GM21390 (cell line): ENCODE results near the gene FOXO1.

ENCODE experiments used
- ATAC-seq: cut with Tn5 transposase; IDR thresholded peaks from one replicate; pipeline ENCODE4 v1.9.1; 2021; ENCODE audit not compliant: unreplicated experiment

FOXO1 gene

DNA sequence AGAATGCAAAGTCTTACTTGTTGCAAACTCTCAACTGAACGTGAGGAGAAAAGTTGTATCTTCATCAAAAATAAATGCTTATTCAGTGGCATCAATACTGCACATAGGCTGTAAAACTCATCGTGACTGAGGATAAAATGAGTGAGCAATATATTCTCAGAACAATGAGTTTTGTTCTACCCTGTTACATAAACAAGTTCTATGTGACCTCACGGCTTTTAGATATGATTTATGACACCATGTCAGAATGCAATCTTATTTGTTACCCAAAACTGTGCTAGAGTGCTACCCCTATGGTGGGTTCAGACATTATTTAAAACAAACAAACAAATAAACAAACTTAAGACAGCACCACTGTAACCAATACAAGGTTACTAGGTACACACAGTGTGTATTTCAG, 55.4 kb downstream of the FOXO1 start:
- no peak for ATAC-seq

DNA sequence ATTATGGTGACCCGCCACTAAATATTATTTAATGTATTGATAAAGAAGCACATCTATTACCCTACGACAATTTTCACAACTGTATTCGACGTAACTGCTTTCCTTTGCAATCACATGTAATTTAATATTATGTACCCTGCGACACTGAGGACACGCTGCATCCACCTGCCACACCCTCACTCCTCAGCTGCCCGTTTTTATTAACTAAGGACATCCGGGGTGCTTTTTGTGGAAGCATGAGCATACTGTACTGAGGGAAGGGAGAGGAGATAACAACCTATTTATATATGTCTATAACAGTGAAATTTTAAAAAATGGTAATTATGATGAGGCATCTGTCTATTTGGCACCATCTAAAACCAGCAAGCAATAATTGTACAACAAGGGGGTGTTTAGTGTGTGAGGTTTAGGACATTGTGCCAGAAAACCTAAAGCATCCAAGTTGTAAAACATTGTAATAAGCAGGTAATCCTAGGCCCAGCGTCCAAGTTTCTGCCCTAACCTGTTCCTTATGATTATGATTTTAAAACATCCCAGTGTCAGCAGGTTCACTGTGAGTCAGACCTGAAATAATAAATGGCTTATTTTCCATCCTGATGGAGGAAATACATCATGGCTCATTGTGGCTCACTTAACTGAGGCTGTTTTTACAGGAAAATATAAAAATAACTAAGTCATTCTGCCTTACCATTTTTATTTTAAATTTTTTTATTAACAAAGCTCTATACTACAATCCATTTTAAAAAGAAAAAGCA, 56.3 kb downstream of the FOXO1 start:
- ATAC-seq = no peak

DNA sequence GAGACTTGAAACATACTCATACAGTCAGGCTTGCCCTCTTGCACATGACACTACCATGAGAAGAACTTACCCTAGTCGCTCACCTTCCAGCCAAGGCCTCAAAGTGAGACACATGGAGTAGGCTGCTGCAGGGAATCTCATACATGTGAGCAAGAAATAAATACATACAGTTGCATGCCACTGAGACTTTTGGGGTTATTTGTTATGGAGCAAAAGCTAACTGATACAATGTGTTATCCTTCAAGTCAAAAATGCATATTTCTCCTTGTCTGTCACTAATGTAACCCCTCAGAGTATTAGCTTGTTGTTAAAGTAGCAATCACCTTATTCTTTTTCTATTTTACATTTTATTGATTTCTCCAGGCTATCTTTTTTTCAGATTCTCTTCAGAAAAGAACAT, 58.1 kb downstream of the FOXO1 start:
- no peak for ATAC-seq

DNA sequence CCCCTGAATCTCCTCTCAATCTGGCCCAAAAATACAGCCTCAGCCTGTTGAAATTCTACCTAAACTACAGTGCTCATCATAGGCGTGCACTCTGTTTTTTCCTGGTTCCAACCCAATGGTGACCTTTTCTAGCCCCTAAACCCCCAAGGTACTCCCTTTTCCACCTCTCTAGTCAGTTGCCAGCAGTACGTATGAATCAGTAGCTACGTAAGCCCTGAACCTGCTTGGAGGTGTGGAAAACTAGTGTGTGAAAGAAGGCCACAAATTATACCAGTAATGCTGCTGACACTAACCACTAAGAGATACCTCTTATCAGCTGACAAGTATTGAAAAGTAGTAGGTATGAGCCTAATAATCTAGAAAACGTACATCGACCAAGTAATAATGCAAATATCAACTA, 60.9 kb downstream of the FOXO1 start:
- no peak for ATAC-seq

DNA sequence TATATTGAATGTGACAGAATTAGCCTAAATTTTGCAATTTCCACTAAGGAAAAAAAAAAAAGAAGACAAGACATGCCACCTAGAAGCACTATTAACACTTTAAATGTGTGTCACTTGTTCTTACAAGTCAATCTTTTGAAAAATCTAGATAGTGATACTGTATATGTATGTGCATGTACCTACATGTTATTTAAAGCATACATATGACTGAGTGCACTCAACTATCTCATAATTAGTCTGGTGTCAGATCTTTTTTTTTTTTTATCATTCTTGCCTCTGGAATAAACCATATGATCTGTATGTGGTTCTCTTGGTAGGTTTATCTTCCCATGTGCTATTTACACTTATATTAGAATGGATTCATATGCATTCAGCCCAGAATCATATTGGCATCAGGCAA, 62.3 kb downstream of the FOXO1 start:
- ATAC-seq = no peak

DNA sequence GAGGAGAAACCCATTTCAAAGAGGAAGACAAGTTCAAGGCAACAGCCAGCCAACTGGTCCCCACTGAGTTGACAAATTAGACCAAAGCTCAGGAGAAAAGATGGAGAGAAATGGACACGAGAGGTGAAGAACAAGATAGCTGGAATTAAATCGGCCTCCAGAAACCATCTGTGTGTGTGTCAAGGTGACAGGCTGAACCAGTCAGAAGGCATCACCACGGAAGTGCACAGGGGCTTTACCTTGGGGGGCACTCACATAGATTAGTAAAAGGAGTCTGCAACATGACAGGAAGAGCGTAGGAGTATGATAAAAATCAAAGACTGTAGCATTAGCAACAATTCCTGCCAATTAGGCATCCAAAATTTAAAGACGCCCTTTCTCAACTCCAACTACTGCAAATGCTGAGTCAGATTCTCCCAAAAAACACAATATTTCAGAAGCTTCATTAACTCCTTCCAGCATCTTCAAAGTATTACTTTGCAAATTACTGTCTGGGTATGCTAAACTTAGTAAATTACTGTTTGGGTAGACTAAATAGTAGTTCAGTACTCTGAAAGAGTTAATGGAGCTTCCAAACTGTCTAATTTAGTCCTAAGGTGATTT, 66.2 kb downstream of the FOXO1 start:
- no peak for ATAC-seq

DNA sequence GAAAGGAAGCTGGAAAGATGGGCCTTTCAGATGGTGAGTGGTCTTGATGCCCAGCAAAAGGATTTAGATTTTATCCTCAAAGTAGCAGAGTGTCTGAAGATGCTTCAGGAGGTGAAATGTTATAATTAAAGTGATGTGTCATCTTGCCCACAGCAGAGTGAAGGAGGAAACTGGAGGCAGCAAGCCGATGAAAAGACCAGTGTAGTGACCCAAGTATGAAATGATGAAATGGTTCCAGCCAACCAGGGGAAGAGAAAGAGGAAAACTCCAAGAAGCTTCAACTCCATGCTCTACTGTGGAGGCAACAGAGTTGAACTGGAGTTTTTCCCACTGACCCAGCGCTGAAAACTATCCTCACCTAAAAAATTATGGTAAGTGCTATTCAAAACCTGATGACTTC, 66.7 kb downstream of the FOXO1 start:
- ATAC-seq = no peak

DNA sequence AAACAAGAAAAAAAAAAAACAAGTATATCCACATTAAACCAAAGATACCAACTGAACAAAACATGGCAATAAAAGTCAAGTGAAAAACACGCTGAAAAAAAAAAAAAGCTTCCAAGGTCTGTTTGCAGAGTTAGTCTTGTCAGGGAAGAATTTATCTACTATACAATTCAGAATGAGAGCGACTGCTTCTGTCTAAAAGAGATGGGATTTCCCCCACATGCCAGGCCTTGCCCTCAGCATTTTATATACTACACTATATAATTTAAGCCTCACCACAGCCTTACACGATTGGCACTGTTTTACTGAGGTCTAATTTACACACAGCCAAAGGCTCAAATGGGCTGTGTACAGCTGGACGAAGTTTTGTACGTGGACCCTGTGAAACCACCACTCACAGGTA, 67.3 kb downstream of the FOXO1 start:
- no peak for ATAC-seq

DNA sequence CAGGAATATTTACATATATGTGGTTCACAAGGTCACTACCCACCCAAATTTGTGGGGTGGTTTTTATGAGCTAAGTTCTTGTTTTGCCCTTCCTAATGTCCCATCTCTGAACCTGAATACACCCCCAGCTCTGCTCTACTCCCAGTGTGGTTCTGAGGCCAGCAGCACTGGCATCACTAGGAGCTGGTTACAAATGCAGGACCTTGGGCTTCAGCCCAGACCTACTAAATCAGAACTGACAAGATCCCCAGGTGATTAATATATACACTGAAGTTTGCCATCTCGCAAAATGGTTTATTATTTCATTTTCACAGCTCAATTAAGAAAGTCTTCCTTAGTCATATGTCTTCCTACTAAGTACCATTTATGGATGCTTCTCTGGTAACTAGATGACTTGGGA, 67.9 kb downstream of the FOXO1 start:
- ATAC-seq = no peak

DNA sequence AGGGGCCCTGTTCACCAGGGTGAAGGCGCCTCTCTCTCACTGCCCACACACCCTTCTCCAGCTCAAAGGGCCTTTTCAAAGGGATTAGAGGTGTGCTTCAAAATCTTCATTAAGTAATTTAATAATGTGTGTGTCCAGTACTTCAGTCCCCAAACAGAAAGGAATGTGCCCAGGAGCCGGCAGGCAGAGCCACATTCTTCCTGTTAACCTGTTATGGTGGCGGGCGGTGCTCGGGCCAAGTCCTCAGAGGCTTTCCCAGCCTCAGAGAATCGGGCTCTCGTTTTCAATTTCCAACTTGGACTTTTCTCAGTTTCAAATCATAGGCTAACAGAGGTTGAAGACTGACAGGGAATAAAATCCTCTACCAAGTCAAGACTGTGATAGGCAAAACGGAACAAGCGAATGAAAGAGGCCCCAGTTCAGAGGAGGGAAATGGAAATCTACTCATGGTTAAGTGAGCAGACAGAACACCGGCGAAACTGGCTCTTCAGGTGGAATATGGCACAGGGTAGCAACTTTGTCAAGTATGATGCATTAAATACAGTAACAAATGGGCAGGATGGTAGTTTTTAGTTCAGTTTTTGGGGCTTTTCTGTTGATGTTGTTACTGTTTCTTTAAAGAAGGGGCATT, 68.6 kb downstream of the FOXO1 start:
- no peak for ATAC-seq

DNA sequence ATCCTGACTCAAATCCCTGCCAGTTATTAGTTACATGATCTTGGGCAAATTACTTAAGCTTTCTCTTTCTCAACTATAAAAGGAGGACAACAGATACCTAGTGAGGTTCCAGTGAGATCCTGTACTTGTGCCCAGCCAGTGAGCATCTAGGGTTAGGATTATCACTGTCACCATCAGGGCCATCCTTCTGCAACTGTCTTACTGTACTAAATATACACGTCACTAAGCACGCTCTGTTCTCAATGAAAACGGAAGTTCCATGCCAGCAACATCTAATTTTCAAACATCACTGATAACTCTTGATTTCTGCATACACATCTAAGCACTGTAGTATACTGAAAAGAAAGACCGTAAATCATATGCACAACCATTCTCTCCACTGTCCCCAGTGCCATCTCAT, 70.0 kb downstream of the FOXO1 start:
- no peak for ATAC-seq

DNA sequence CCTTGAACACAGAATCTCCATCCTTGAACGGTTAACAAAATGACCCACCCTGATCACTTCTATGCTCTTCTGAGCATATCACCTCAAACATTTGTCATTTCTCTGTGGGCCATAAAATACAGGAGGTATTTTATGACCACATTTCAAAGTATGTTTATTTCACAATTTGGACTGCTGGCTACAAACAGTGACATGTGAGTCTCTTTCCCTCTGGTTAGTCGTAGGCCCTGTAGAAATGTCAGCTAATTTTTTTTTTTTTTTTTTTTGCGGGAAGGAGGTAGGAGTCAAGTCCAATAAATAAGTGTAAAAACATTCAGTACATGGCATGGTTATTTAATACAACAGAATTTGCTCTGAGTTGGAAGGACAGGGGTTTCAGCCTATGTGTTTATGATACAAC, 70.7 kb downstream of the FOXO1 start:
- no peak for ATAC-seq

DNA sequence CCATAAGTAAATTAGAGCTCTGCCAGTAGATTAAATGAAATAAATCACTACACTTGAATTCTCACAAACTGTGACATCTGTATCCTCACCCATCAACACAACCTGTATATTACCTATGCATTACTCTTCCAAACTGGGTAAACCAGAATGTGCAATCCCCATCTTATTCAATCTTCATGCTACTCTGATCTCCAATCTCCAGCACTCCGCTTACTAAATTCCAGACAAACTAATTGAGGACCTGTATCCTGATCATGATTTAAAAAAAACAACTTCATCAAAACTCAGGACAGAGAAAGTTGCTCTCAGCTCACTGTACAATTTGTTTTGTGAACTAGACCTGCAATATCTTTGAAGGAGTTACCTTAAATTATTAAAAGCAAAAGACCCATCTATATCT, 74.4 kb downstream of the FOXO1 start:
- no peak for ATAC-seq

DNA sequence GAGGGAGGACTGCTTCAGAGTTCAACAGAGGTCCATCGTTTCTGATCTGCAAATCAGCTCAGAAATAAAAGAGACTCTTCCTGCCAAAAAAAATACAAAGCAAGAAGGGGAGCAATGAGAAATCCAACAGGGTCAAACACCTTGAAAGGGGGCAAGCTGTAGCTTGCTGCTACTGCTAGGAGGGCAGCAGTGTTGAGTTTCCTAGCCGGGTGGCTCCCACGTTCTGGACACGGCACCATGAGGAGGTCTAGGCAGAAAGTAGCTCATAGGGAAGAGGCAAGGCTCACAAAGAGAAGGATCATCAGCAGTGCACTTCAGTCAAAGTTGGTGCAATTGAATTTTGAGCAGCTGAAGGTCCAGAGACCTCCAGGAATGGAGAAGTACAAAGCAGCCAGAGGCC, 75.3 kb downstream of the FOXO1 start:
- no peak for ATAC-seq

DNA sequence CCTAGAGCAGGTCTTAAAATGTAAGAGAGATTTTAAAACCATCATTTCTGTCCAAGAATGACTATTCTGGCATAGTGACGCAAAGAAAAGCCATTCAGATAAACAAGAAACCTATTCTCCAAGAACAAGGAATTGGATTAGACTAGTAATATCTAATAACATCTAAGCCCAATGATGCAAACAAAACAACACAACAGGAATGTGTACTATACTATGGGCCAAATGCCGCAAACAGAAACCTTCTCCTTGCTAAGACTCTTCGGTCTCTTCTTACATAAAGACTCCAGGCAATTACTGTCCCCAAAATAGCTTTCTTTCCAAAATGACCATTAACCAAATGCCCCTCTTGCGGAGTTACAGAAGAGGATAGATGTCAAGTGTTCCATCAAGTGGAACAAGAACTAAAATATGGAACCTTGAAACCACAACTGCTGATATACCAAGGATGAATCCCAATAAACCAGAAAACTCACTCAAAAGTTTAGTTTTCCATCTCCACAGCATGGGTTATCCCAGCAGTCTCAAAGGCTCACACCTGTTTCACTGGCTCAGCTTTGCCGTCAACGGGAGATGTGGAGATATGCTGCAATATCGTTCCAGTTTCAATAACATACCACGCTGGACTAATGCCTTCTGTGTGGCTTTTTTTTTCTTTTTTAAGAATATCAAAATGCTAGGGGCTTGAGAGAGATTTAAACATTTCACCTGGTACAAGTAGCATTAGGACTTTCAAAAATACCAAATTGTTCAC, 76.2 kb downstream of the FOXO1 start:
- no peak for ATAC-seq

DNA sequence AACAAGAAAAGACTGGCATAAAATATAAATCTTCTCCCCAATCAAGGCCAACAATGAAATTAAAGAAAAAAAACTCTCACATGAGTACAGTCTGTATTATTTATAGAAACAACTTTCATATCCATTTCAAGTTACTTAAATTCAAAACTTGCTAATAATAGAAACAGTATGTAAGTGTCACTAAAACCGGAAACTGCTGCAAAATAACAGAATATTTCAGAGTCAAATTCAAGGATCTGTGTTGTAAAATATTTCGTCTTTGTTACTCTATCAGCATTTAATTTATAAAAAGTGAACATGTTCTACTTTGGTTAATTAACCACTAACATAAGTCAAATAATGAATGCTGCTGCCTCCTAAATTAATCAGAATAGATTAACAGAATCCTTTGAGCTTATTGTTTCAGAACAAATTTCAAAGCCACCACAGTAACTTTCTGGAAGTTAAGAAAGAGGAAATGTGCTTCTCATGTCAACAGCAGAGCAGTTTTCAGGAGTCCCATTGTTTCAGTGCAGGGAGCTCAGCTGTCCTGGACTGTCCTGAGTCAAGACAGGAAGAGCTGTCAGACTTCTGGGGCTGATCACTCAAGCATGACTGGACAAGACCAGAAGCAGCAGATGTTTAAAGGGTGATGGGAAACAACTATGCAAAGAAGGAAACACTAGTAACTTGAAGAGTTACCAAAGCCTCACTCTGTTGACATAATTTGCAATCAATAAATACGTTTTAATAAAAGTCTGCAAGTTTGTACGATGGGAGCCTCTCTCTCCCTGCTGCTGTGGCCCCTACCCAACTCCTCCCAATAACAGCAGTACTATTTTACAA, 76.9 kb downstream of the FOXO1 start:
- ATAC-seq = peak; percentile 89

DNA sequence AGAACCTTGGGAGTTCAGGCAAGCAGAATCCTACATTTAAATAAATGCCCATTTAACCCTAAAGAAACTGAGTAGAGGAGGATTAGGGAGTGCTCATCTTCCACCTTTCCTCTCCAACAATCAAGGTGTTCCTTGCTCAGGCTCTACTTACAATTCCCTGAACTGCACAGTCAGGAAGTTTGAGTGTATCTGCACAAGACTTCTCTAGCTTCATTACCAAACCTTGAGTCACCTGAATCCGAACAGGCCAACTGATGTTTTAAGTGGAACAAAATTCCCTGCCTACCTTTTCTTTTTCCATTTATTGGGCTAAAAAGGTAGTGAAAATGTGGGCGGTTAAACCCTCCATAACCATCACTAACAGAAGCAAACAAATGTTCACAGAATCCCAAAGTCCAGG, 78.3 kb downstream of the FOXO1 start:
- ATAC-seq = no peak

DNA sequence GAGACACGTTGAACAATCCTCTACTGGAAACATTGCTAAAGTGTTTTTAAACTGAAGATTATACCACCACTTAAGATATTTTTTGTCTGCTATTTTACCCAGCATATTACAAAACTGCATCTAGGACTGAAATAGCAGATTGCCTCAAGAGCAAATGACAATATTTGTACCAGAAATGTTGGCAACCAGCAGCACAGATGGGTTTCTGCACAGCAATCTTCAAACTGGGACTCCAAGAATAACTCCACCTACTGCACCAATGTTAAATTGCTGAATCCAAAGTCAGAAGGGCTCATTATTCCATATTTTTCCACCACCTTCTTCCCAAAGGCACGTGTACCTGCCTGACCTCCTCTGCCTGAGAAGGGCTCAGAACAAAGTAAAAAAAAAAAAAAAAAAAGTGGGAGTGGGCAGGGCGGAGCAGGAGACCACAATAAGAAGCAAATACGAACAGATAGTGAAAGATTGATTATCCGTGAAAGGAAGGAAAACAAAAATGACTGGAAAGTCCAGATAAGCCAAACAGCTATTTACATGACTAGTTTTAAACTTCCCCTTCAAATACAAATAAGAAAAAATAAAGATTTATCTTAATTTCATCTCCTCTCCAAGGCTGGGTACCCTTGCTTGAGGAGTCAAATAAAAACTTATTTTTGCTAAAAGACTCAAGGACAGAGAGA, 79.4 kb downstream of the FOXO1 start:
- ATAC-seq = no peak

DNA sequence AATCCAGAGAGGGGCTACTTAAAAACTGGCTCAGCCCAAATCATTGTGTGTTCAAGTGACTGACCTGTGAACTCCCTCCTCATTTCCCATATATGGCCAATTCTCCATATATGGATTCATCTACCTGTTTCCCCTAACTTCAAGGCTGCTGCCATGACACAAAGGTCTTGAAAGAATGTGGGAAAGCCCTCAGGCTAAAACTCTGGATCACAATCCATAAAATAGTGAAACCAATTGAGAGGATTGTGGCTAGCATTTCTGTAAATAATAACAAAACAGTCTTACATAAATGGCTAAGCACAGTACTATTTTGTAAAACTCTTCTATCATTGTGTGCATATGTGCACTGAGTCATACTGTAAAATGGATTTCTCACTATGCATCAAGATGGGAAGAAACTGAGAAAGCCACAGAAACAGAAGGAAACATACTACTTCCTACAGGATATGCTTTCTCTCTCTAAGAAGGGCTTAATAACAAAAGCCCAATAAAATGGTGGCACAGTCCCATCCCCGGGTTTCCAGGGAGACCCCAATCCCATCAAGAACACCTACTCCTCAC, 80.5 kb downstream of the FOXO1 start:
- no peak for ATAC-seq

DNA sequence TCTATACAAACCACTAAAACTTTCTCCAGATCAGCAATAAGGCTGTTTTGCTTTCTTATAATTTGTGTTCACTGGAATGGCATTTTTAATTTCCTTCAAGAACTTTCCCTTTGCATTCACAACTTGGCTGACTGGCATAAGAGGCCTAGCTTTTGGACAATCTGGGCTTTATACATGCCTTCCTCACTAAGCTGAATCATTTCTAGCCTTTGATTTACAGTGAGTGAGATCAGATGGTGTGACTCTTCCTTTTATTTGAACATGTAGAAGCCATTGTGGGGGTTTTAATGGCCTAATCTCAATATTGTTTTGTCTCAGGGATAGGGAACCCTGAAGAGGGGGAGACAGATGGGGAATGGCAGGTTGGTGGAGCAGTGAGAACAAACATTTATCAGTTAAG, 82.7 kb downstream of the FOXO1 start:
- ATAC-seq = no peak
